Erythroblast (primary cell): ENCODE data around the gene CFAP97.

Experiments
- GATA1 ChIP-seq: IDR thresholded peaks from 2 replicates; pipeline ENCODE4 v1.6.1; 2011; ENCODE audit warnings: low read depth, mild to moderate bottlenecking, control low read depth, low read length, moderate library complexity
- POLR2A ChIP-seq: IDR thresholded peaks from 2 replicates; pipeline ENCODE4 v1.6.1; 2011; ENCODE audit warnings: mild to moderate bottlenecking, low read length

DNA sequence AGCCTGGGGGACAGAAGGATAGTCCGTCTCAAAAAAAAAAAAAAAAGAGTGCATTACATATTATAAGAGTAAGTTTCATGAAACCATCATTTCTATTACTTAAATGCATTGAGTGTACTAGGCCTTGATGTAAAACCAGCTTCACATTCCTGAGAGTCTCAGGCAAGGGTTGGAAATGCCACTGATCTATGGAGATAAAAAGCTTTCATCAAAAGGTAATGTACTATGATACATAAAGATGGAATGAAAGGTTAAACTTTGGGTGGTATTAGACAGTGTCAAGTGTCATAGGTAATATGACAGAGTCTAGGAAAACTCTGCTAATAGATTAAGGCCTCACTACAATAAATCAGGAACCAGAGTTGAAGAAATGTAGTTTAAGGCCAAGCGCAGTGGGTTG, 7.4 kb downstream of the CFAP97 start:
- no peak for TF ChIP-seq POLR2A
- no peak for TF ChIP-seq GATA1
